B cell (primary cell): Measurements from ENCODE around the gene TSPYL6. TPM values are rescaled to one million over a fixed set of nuclear protein-coding genes. Genes with fewer than 3 reads are reported as not detected.

ENCODE experiments used
- ATAC-seq: fragments of 200-7000 bp; cut with Tn5 transposase; one replicate; pipeline ENCODE4 v1.10.0; 2021; ENCODE audit warnings: low read depth, mild to moderate bottlenecking, moderate number of reproducible peaks, moderate library complexity
- CTCF ChIA-PET: fragments of 350-600 bp; sonication (Branson Sonifier 250); formaldehyde crosslinking; loops from one replicate; lab custom pipeline; 2021; ENCODE audit warnings: antibody characterized with exemption, inconsistent platforms; lab: Charles Lee
- POLR2A ChIA-PET: fragments of 350-600 bp; sonication (Branson Sonifier 250); formaldehyde crosslinking; loops from one replicate; lab custom pipeline; 2021; ENCODE audit warnings: antibody characterized with exemption; lab: Charles Lee
- DNase-seq: peaks from one replicate; pipeline ENCODE4 v3.0.0; 2013
- H2AFZ ChIP-seq: 2 replicates; pipeline ENCODE4 v1.6.1; 2012; ENCODE audit warnings: mild to moderate bottlenecking, low read depth, low read length; ENCODE audit not compliant: insufficient read depth, poor library complexity, severe bottlenecking
- H3K27ac ChIP-seq, 2 donors: 1 replicate in 1 of 2; 2 replicates in 1 of 2; pipeline ENCODE4 v1.5.1; 2012 to 2013; ENCODE audit warnings: low read length in 2 of 2, mild to moderate bottlenecking in 2 of 2, moderate library complexity in 1 of 2
- H3K27me3 ChIP-seq, 4 experiments: fragments of 200-600 bp in 1 of 4; sonication (generic) in 1 of 4; replicated peaks in 1 of 4; 1 replicate in 2 of 4; 2 replicates in 2 of 4; pipeline versions ENCODE4 v1.6.1 to v1.7.0; 2013 to 2016; ENCODE audit warnings: low read length in 3 of 4, mild to moderate bottlenecking in 2 of 4, mixed read lengths in 1 of 4, moderate library complexity in 1 of 4; ENCODE audit not compliant: insufficient read depth in 4 of 4, control insufficient read depth in 3 of 4; ENCODE audit errors: control extremely low read depth in 1 of 4
- H3K36me3 ChIP-seq, 2 experiments: replicated peaks in 1 of 2; 1 replicate in 1 of 2; 2 replicates in 1 of 2; pipeline versions ENCODE4 v1.6.1 to v1.7.1; 2013; ENCODE audit warnings: low read length in 1 of 2; ENCODE audit not compliant: insufficient read depth in 2 of 2, control insufficient read depth in 1 of 2; ENCODE audit errors: control extremely low read depth in 1 of 2, extremely low read depth in 1 of 2
- H3K4me1 ChIP-seq, 2 donors: fragments of 200-600 bp in 1 of 2; sonication (generic) in 1 of 2; 1 replicate in 1 of 2; 2 replicates in 1 of 2; pipeline versions ENCODE4 v1.5.1 to v1.6.1; 2013 to 2017; ENCODE audit warnings: low read length in 2 of 2; ENCODE audit not compliant: control insufficient read depth in 2 of 2, insufficient read depth in 2 of 2
- H3K4me2 ChIP-seq: replicated peaks from 2 replicates; pipeline ENCODE3; 2012; ENCODE audit warnings: mild to moderate bottlenecking, low read depth, low read length; ENCODE audit not compliant: poor library complexity, severe bottlenecking
- H3K4me3 ChIP-seq, 5 experiments: fragments of 200-600 bp in 1 of 5; sonication (generic) in 1 of 5; 1 replicate in 3 of 5; 2 replicates in 2 of 5; pipeline versions ENCODE4 v1.5.1 to v1.7.0; 2011 to 2016; ENCODE audit warnings: low read length in 4 of 5, mild to moderate bottlenecking in 4 of 5, low read depth in 2 of 5, control low read depth in 1 of 5, moderate library complexity in 1 of 5; ENCODE audit not compliant: insufficient read depth in 1 of 5; ENCODE audit errors: control extremely low read depth in 1 of 5, extremely low read depth in 1 of 5
- H3K79me2 ChIP-seq: fragments of 200-600 bp; sonication (generic); one replicate; pipeline ENCODE4 v1.6.0; 2016; ENCODE audit warnings: low read length; ENCODE audit not compliant: control insufficient read depth, insufficient read depth
- H3K9ac ChIP-seq: fragments of 200-600 bp; sonication (generic); 2 replicates; pipeline ENCODE4 v1.6.1; 2017; ENCODE audit warnings: mild to moderate bottlenecking, low read length, moderate library complexity
- H3K9me3 ChIP-seq, 3 donors: one replicate each; pipeline versions ENCODE4 v1.6.1 to v1.7.1; 2013; ENCODE audit warnings: low read length in 2 of 3; ENCODE audit not compliant: control insufficient read depth in 2 of 3, insufficient read depth in 1 of 3; ENCODE audit errors: control extremely low read depth in 1 of 3
- H4K20me1 ChIP-seq: 2 replicates; pipeline ENCODE4 v1.6.0; 2012; ENCODE audit warnings: mild to moderate bottlenecking, low read length; ENCODE audit not compliant: insufficient read depth, control insufficient read depth, poor library complexity, severe bottlenecking
- H3K27ac Mint-ChIP-seq: one replicate; pipeline ENCODE4 v1.8.0; 2021; ENCODE audit warnings: mixed read lengths
- H3K27me3 Mint-ChIP-seq: one replicate; pipeline ENCODE4 v1.8.0; 2021; ENCODE audit warnings: mixed read lengths
- H3K4me1 Mint-ChIP-seq: one replicate; pipeline ENCODE4 v1.8.0; 2021; ENCODE audit warnings: mixed read lengths
- H3K4me3 Mint-ChIP-seq: one replicate; pipeline ENCODE4 v1.8.0; 2021; ENCODE audit warnings: mixed read lengths
- H3K9me3 Mint-ChIP-seq: one replicate; pipeline ENCODE4 v1.8.0; 2022; ENCODE audit warnings: mixed read lengths; ENCODE audit not compliant: insufficient read depth
- EZH2 ChIP-seq: IDR thresholded peaks from 2 replicates; pipeline ENCODE4 v1.6.1; 2012; ENCODE audit warnings: borderline replicate concordance, low read depth, mild to moderate bottlenecking, moderate library complexity, low read length; ENCODE audit not compliant: insufficient read depth, poor library complexity, severe bottlenecking
- WGBS: methylation state at CpG from one replicate; pipeline ENCODE4 v1.1.5; 2013; ENCODE audit warnings: missing lambda C conversion rate; ENCODE audit not compliant: insufficient coverage; 5-methylcytosine and 5-hydroxymethylcytosine counted together
- intact Hi-C: fragments of 100-400 bp; cut with micrococcal nuclease; formaldehyde crosslinking; loops from one replicate; pipeline ENCODE4 v1.10.0; 2022
- polyA plus RNA-seq: library from polyadenylated mRNA; depleted of rRNA; stranded (reverse); fragments of >200 nt; gene quantifications from 2 replicates; pipeline ENCODE4 v1.2.3, GENCODE V29; 2012
- total RNA-seq, 2 donors: library from RNA; stranded (reverse); fragments of 120-200 nt in 1 of 2; gene quantifications; 1 replicate in 1 of 2; 2 replicates in 1 of 2; pipeline versions ENCODE4 v1.2.3 to v1.2.4, GENCODE V29; 2013 to 2022
- TF ChIP-seq, protein P1 (sequence below): fragments of 200-600 bp; IDR thresholded peaks from one replicate; pipeline ENCODE4 v1.8.0; 2022; ENCODE audit warnings: antibody characterized with exemption, mild to moderate bottlenecking

TSPYL6 gene
- total and polyA plus RNA-seq, 2 donors (not counting 1 experiment from before 2014, with no cell fraction given) = not detected

DNA sequence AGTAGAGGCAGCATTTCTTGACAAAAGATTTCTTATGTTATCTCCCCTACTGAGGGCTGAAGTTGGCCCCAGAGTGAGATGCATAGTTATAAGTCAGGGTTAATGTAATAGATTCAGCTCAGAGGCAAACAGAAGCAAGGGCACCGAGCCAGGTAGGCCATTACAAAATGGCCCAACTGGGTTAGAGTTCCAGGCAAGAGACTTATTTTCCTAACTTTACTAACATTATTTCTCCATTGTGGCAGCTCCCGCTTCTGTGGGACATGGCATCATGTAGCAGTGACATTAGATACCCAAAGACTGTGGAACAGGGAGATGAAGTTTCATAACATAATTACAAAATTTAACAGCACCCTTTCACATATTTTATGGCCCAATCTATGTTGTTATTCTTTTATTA lies 27.1 kb downstream of the TSPYL6 start:
- intact Hi-C loops = no loop called here
- Histone ChIP-seq H3K4me3 (no peak overlapping the region), H2AFZ (no peak overlapping the region), H3K4me2 (no peak overlapping the region), H3K27ac (no peak overlapping the region), H3K27me3 (no peaks in the 10 kb centered on the region), H3K36me3 (peaks cover 0 to 3% of the 10 kb centered on the region in 2 experiments), H3K9ac (no peak overlapping the region), H3K9me3 (peaks cover 1 to 10% (median 2%) of the 10 kb centered on the region in 3 donors), H3K79me2 (no peaks in the 10 kb centered on the region), H4K20me1 (no peaks in the 10 kb centered on the region), H3K4me1 (no peaks in the 10 kb centered on the region)
- POLR2A ChIA-PET = no interaction called here
- TF ChIP-seq, protein P1, sequence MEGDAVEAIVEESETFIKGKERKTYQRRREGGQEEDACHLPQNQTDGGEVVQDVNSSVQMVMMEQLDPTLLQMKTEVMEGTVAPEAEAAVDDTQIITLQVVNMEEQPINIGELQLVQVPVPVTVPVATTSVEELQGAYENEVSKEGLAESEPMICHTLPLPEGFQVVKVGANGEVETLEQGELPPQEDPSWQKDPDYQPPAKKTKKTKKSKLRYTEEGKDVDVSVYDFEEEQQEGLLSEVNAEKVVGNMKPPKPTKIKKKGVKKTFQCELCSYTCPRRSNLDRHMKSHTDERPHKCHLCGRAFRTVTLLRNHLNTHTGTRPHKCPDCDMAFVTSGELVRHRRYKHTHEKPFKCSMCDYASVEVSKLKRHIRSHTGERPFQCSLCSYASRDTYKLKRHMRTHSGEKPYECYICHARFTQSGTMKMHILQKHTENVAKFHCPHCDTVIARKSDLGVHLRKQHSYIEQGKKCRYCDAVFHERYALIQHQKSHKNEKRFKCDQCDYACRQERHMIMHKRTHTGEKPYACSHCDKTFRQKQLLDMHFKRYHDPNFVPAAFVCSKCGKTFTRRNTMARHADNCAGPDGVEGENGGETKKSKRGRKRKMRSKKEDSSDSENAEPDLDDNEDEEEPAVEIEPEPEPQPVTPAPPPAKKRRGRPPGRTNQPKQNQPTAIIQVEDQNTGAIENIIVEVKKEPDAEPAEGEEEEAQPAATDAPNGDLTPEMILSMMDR = no peak
- TF ChIP-seq EZH2 = no peak
- Mint-ChIP-seq H3K27ac (no peak overlapping the region), H3K4me3 (no peak overlapping the region), H3K27me3 (no peaks in the 10 kb centered on the region), H3K9me3 (no peaks in the 10 kb centered on the region), H3K4me1 (no peaks in the 10 kb centered on the region)
- no peak for ATAC-seq
- CTCF ChIA-PET = no interaction called here
- DNase-seq = no peak
- WGBS = no CpG with 5 or more reads among the region's 2 CpGs

DNA sequence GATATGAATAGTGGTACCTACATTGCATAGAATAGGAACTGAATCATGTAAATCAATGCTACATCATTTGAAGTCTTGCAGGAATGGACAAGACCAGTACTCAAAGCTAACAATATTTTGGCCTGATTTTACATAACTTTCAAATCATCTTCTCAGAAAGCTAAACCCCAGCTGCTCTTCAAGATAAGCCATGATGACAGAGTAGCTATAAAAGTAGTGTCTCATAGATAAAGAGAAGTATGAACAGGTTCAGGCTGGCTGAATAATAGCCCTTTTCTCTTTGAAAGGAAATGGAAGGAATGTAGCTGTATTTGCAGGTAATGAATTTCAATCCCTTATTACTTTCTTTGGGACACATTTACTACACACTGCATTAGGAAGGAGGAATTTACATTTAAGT lies 28.2 kb downstream of the TSPYL6 start:
- Mint-ChIP-seq H3K27ac (no peak overlapping the region), H3K4me3 (no peak overlapping the region), H3K4me1 (no peaks in the 10 kb centered on the region), H3K9me3 (peaks cover 1% of the 10 kb centered on the region), H3K27me3 (no peaks in the 10 kb centered on the region)
- Histone ChIP-seq H4K20me1 (no peaks in the 10 kb centered on the region), H3K4me1 (no peaks in the 10 kb centered on the region), H3K9ac (no peak overlapping the region), H2AFZ (no peak overlapping the region), H3K9me3 (peaks cover 1 to 7% (median 2%) of the 10 kb centered on the region in 3 donors), H3K79me2 (no peaks in the 10 kb centered on the region), H3K4me3 (no peak overlapping the region), H3K27me3 (no peaks in the 10 kb centered on the region), H3K27ac (no peak overlapping the region), H3K36me3 (peaks cover 2 to 3% of the 10 kb centered on the region in 2 experiments), H3K4me2 (no peak overlapping the region)
- CTCF ChIA-PET = no interaction called here
- ATAC-seq (no peak), DNase-seq (no peak)
- intact Hi-C loops = no loop called here
- POLR2A ChIA-PET = interaction anchor here (0.7 kb wide), 1 partner anchor 823 kb away, joined by 3 read pairs; no protein-coding TSS in a partner anchor
- no peak for TF ChIP-seq EZH2
- TF ChIP-seq, protein P1 = no peak
